Panc1 (cell line): Measurements from ENCODE around the gene TNFRSF21. TPM values are rescaled to one million over a fixed set of nuclear protein-coding genes. Genes with fewer than 3 reads are reported as not detected.
A peak's percentile ranks its signal among the peaks of the same experiment; 100 is the strongest.

Experiments
- ATAC-seq: fragments of 200-7000 bp; cut with Tn5 transposase; 2 replicates; pipeline ENCODE4 v1.9.1; 2020; ENCODE audit warnings: mild to moderate bottlenecking, moderate library complexity
- BruUV-seq: library from RNA; stranded (reverse); fragments of 400-500 nt; replicated peaks from 2 replicates; lab custom pipeline; 2021; lab: Mats Ljungman, UMichigan
- CTCF ChIA-PET: fragments of 300-600 bp; sonication (Branson Sonifier 250); formaldehyde crosslinking; loops from one replicate; lab custom pipeline; 2022; ENCODE audit warnings: antibody characterized with exemption; lab: Charles Lee
- POLR2A ChIA-PET: fragments of 300-600 bp; sonication (Branson Sonifier 250); formaldehyde crosslinking; loops from one replicate; lab custom pipeline; 2022; ENCODE audit warnings: antibody characterized with exemption; lab: Charles Lee
- DNase-seq: peaks from one replicate; pipeline ENCODE4 v3.0.0-alpha.2; 2010; ENCODE audit warnings: low read depth, low spot score
- H3K27ac ChIP-seq: 2 replicates; pipeline ENCODE4 v1.5.1; 2011; ENCODE audit warnings: mild to moderate bottlenecking, low read length, inconsistent platforms
- H3K27me3 ChIP-seq: fragments of 200-500 bp; sonication (Bioruptor generic); 2 replicates; pipeline ENCODE4 v1.6.0; 2014; ENCODE audit warnings: low read length, inconsistent platforms; ENCODE audit not compliant: control insufficient read depth, insufficient read depth
- H3K36me3 ChIP-seq: fragments of 200-500 bp; sonication (Bioruptor generic); 2 replicates; pipeline ENCODE4 v1.5.1; 2014; ENCODE audit warnings: inconsistent platforms, mild to moderate bottlenecking, low read length, moderate library complexity; ENCODE audit not compliant: control insufficient read depth, insufficient read depth
- H3K4me1 ChIP-seq: 2 replicates; pipeline ENCODE4 v1.5.1; 2011; ENCODE audit warnings: inconsistent platforms, mild to moderate bottlenecking, low read length, moderate library complexity; ENCODE audit not compliant: control insufficient read depth, insufficient read depth
- H3K4me3 ChIP-seq, 2 experiments: 2 replicates each; pipeline ENCODE4 v1.5.1; 2011 to 2012; ENCODE audit warnings: low read depth in 2 of 2, low read length in 2 of 2, mild to moderate bottlenecking in 2 of 2, inconsistent platforms in 1 of 2, moderate library complexity in 1 of 2
- H3K9me3 ChIP-seq: fragments of 200-500 bp; sonication (Bioruptor generic); 2 replicates; pipeline ENCODE4 v1.5.1; 2014; ENCODE audit warnings: low read depth, mild to moderate bottlenecking, inconsistent platforms, low read length, moderate library complexity; ENCODE audit not compliant: control insufficient read depth, insufficient read depth
- CTCF ChIP-seq: fragments of 450-650 bp; IDR thresholded peaks from 2 replicates; pipeline ENCODE4 v1.5.1; 2017; ENCODE audit warnings: mild to moderate bottlenecking
- POLR2AphosphoS5 ChIP-seq: IDR thresholded peaks from 2 replicates; pipeline ENCODE4 v1.6.1; 2012; ENCODE audit warnings: mild to moderate bottlenecking, low read depth, low read length, moderate library complexity
- REST ChIP-seq, 2 experiments: IDR thresholded peaks; 2 replicates each; pipeline ENCODE4 v1.6.1; 2011 to 2012; ENCODE audit warnings: low read depth in 2 of 2, control low read depth in 1 of 2, low read length in 1 of 2, mild to moderate bottlenecking in 1 of 2, moderate library complexity in 1 of 2; ENCODE audit not compliant: insufficient read depth in 1 of 2
- SIN3A ChIP-seq: IDR thresholded peaks from 2 replicates; pipeline ENCODE4 v1.6.1; 2012; ENCODE audit warnings: low read depth, mild to moderate bottlenecking, low read length, moderate library complexity, borderline replicate concordance; ENCODE audit not compliant: insufficient read depth
- TCF7L2 ChIP-seq: IDR thresholded peaks from 2 replicates; pipeline ENCODE4 v1.6.1; 2011; ENCODE audit warnings: mild to moderate bottlenecking, low read depth, low read length, inconsistent platforms
- in situ Hi-C: cut with HindIII; loops from 2 replicates; pipeline ENCODE4 v1.10.0; 2016; ENCODE audit warnings: low sequenced_read_pairs, low pct_unique_long_range_greater_than_20kb
- intact Hi-C: fragments of 100-400 bp; cut with micrococcal nuclease; formaldehyde crosslinking; loops from one replicate; pipeline ENCODE4 v1.10.0; 2022; ENCODE audit not compliant: unreplicated experiment
- total RNA-seq: library from RNA; stranded (reverse); gene quantifications from one replicate; pipeline ENCODE4 v1.2.1, GENCODE V29; 2021; ENCODE audit not compliant: unreplicated experiment

Gene TNFRSF21
- total RNA-seq, 1 experiment from 2014 or later, result 76.0 TPM

GRCh38 chr6:47352194-47352920, 42.7 kb upstream of the TNFRSF21 start:
- intact Hi-C loops (no loop called here), in situ Hi-C loops (no loop called here)
- no peaks in the 10 kb centered on the region for H3K4me1 ChIP-seq
- H3K36me3 ChIP-seq, result no peaks in the 10 kb centered on the region
- no peak for TF ChIP-seq SIN3A
- TF ChIP-seq CTCF, result peak; percentile 44
- BruUV-seq, result no TSS peak
- ChIA-PET CTCF (no interaction called here), POLR2A (no interaction called here)
- H3K9me3 ChIP-seq, result no peaks in the 10 kb centered on the region
- no peaks in the 10 kb centered on the region for H3K27me3 ChIP-seq
- no peak overlapping the region for H3K4me3 ChIP-seq
- DNase-seq (no peak), ATAC-seq (no peak)
- H3K27ac ChIP-seq, result no peak overlapping the region

GRCh38 chr6:47351621-47352020, 41.9 kb upstream of the TNFRSF21 start:
- ATAC-seq (no peak), DNase-seq (no peak)
- no peaks in the 10 kb centered on the region for H3K36me3 ChIP-seq
- no peak overlapping the region for H3K4me3 ChIP-seq
- no peaks in the 10 kb centered on the region for H3K4me1 ChIP-seq
- ChIA-PET CTCF (no interaction called here), POLR2A (no interaction called here)
- in situ Hi-C loops, result no loop called here
- H3K9me3 ChIP-seq, result no peaks in the 10 kb centered on the region
- no peak overlapping the region for H3K27ac ChIP-seq
- TF ChIP-seq CTCF, result no peak
- TF ChIP-seq TCF7L2, result no peak
- no peak for TF ChIP-seq REST (IDR thresholded peaks at IDR 0.05; ENCODE audit: insufficient read depth in 1 of 2, low read depth in 2 of 2, low read length in 1 of 2)
- no peak for TF ChIP-seq SIN3A
- TF ChIP-seq POLR2AphosphoS5, result no peak
- H3K27me3 ChIP-seq, result no peaks in the 10 kb centered on the region
- intact Hi-C loops, result no loop called here
- BruUV-seq, result no TSS peak
